Measurements from ENCODE around the gene IL1RAPL1.

- TF ChIP-seq, protein P1, sequence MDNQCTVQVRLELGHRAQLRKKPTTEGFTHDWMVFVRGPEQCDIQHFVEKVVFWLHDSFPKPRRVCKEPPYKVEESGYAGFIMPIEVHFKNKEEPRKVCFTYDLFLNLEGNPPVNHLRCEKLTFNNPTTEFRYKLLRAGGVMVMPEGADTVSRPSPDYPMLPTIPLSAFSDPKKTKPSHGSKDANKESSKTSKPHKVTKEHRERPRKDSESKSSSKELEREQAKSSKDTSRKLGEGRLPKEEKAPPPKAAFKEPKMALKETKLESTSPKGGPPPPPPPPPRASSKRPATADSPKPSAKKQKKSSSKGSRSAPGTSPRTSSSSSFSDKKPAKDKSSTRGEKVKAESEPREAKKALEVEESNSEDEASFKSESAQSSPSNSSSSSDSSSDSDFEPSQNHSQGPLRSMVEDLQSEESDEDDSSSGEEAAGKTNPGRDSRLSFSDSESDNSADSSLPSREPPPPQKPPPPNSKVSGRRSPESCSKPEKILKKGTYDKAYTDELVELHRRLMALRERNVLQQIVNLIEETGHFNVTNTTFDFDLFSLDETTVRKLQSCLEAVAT (IDR thresholded peaks at IDR 0.05), result no peak
- TF ChIP-seq ETV6 (IDR thresholded peaks at IDR 0.05; ENCODE audit: borderline replicate concordance in 1 of 2, low read depth in 2 of 2, low read length in 1 of 2), result no peak
- no peak for TF ChIP-seq ETV6 (CRISPR knock-in tag; IDR thresholded peaks at IDR 0.05; ENCODE audit: borderline replicate concordance)
These were observed 789.3 kb downstream of the IL1RAPL1 start for GRCh38 chrX:29376584-29376983.

Data from K562 (cell line).